Measurements from ENCODE around the gene LONRF3. TPM values are rescaled to one million over a fixed set of nuclear protein-coding genes. Genes with fewer than 3 reads are reported as not detected.
"Not testable (repeated sequence)": the region's sequence is repeated elsewhere in the genome, so short reads cannot be mapped to it uniquely, and the experiment has no call there.

Gene LONRF3
- total RNA-seq, 1 donor from 2014 or later = 12.4 TPM

DNA sequence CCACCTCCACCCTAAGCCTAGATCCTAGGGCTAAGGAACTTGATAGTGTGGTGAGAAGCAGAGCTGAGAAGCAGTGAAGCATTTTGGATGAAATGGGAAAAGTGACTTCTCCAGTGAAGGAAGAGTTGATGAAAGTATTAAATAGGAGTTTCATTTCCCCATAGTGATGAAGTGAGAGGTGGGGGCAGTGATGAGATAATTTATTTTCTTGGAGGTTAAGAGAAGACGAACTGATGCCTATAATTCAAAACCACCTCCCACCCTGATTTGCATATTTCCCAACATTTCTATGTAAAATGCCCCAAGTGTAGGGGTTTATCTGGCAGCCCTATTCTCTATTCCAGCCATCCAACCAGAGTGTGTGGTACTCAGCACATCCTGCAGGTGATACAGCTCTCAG, 6.3 kb downstream of the LONRF3 start:
- H3K36me3 Mint-ChIP-seq (ENCODE audit: low read depth, unreplicated experiment) = peaks cover 23% of the 10 kb centered on the region
- TF ChIP-seq, protein P1, sequence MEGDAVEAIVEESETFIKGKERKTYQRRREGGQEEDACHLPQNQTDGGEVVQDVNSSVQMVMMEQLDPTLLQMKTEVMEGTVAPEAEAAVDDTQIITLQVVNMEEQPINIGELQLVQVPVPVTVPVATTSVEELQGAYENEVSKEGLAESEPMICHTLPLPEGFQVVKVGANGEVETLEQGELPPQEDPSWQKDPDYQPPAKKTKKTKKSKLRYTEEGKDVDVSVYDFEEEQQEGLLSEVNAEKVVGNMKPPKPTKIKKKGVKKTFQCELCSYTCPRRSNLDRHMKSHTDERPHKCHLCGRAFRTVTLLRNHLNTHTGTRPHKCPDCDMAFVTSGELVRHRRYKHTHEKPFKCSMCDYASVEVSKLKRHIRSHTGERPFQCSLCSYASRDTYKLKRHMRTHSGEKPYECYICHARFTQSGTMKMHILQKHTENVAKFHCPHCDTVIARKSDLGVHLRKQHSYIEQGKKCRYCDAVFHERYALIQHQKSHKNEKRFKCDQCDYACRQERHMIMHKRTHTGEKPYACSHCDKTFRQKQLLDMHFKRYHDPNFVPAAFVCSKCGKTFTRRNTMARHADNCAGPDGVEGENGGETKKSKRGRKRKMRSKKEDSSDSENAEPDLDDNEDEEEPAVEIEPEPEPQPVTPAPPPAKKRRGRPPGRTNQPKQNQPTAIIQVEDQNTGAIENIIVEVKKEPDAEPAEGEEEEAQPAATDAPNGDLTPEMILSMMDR (IDR thresholded peaks at IDR 0.05; ENCODE audit: unreplicated experiment) = no peak
- peaks cover 1% of the 10 kb centered on the region for H3K4me1 Mint-ChIP-seq (ENCODE audit: unreplicated experiment)
- peaks cover 2% of the 10 kb centered on the region for H3K27me3 Mint-ChIP-seq (ENCODE audit: unreplicated experiment)
- no peak overlapping the region for H3K27ac Mint-ChIP-seq (ENCODE audit: unreplicated experiment)
- no peaks in the 10 kb centered on the region for H3K9me3 Mint-ChIP-seq (ENCODE audit: unreplicated experiment)
- no peak for DNase-seq (ENCODE audit: low spot score)
- H3K4me3 Mint-ChIP-seq (ENCODE audit: unreplicated experiment) = no peak overlapping the region

DNA sequence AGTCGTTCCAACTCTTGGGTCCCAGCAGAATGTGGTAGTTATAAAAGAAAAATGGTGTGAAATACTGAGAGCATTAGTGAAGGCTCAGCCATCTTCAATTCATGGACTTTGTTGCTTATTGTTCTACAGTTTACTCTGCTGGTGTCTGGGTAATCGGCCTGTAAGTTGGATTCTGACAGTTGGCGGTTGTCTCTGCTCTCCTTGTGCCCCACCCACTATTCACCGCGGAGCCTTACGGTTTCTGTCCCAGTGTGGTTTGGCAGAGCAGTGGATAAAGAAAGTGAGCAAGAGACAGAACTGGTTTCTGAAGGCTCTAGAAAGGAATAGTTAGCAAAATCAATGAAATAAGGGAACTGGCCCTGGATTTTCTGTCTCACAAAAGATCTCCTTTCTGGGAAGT, 9.1 kb downstream of the LONRF3 start:
- TF ChIP-seq, protein P1 (IDR thresholded peaks at IDR 0.05; ENCODE audit: unreplicated experiment) = no peak
- Mint-ChIP-seq H3K27me3 (ENCODE audit: unreplicated experiment) (no peaks in the 10 kb centered on the region), H3K27ac (ENCODE audit: unreplicated experiment) (no peak overlapping the region), H3K36me3 (ENCODE audit: low read depth, unreplicated experiment) (peaks cover 25% of the 10 kb centered on the region), H3K4me3 (ENCODE audit: unreplicated experiment) (no peak overlapping the region), H3K4me1 (ENCODE audit: unreplicated experiment) (no peaks in the 10 kb centered on the region), H3K9me3 (ENCODE audit: unreplicated experiment) (no peaks in the 10 kb centered on the region)
- no peak for DNase-seq (ENCODE audit: low spot score)

DNA sequence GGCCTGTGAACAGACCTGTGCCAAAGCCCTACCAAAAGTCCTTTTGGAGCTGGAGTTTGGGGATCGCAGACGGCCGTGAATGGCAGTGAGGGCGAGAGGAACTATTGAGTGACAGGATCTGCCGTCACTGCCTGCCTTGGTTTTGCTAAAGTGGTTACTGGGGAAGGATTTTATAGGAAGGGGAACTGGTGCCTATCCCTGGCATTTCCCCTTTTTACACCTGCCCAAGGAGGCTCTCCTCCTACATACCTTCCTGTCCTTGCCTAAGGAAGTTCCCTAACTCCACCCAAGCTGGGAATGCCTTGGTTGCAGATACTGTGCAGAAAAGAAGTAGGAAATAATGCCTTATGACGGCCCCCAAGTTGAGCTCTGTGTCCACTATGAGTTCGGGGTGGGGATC, 14.5 kb downstream of the LONRF3 start:
- peaks cover 45% of the 10 kb centered on the region for H3K36me3 Mint-ChIP-seq (ENCODE audit: low read depth, unreplicated experiment)
- H3K4me3 Mint-ChIP-seq (ENCODE audit: unreplicated experiment) = no peak overlapping the region

DNA sequence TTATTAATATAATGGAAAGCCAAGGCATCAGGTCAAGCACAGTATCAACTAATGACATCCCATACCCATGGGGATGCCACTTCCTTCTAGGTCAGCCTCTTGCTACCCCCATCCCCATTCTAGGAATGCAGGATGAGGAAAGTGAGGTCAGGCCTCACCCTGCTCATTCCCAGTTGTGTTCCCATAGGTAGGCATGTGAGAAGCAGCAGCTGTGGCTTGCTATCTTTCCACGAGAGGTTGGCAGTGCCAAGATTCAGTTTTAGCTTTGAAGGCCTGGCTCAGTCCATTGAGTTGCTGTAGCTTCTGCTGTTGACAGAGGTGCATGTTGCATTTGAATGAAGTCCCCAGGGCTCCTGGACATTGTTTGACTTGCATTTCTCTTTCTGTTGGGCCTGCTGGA, 15.5 kb downstream of the LONRF3 start:
- no peak for DNase-seq (ENCODE audit: low spot score)
- no peak overlapping the region for H3K27ac Mint-ChIP-seq (ENCODE audit: unreplicated experiment)
- peaks cover 40% of the 10 kb centered on the region for H3K36me3 Mint-ChIP-seq (ENCODE audit: low read depth, unreplicated experiment)
- H3K4me1 Mint-ChIP-seq (ENCODE audit: unreplicated experiment) = peaks cover 6% of the 10 kb centered on the region
- TF ChIP-seq, protein P1 (IDR thresholded peaks at IDR 0.05; ENCODE audit: unreplicated experiment) = no peak
- H3K27me3 Mint-ChIP-seq (ENCODE audit: unreplicated experiment) = no peaks in the 10 kb centered on the region
- no peak overlapping the region for H3K4me3 Mint-ChIP-seq (ENCODE audit: unreplicated experiment)
- H3K9me3 Mint-ChIP-seq (ENCODE audit: unreplicated experiment) = no peaks in the 10 kb centered on the region

More for the DNA sequence above, 14.5 kb downstream of the LONRF3 start:
- H3K4me1 Mint-ChIP-seq (ENCODE audit: unreplicated experiment) = peaks cover 6% of the 10 kb centered on the region
- H3K9me3 Mint-ChIP-seq (ENCODE audit: unreplicated experiment) = no peaks in the 10 kb centered on the region
- no peaks in the 10 kb centered on the region for H3K27me3 Mint-ChIP-seq (ENCODE audit: unreplicated experiment)
- no peak for DNase-seq (ENCODE audit: low spot score)
- H3K27ac Mint-ChIP-seq (ENCODE audit: unreplicated experiment) = no peak overlapping the region
- TF ChIP-seq, protein P1 (IDR thresholded peaks at IDR 0.05; ENCODE audit: unreplicated experiment) = no peak

DNA sequence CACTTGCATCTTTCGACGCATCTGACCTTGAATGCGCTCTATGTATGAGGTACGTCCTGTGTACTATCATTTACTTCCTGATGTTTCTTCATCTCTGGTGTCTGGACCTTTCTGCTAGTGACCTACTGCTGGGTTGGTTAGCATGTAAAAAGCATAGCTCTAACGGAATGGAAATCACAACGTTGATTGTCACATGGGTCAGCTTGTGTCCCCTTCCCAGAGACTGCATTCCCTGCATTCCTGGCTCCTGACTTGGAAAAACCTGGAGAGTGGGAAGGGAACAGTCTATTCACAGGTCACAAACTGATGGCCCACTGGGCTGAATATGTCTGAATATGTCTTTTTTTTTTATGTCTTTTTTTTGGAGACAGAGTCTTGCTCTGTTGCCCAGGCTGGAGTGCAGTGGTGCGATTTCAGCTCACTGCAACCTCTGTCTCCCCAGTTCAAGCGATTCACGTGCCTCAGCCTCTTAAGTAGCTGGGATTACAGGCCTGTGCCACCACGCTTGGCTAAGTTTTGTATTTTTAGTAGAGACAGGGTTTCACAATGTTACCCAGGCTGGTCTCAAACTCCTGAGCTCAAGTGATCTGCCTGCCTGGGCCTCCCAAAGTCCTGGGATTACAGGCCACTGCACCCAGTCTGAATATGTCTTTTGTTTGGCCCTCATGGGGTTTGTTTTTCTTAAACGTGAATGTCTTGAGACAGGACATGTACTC, 16.3 kb downstream of the LONRF3 start:
- H3K4me3 Mint-ChIP-seq (ENCODE audit: unreplicated experiment) = peak overlapping the region; percentile 47
- H3K27ac Mint-ChIP-seq (ENCODE audit: unreplicated experiment) = no peak overlapping the region
- peaks cover 48% of the 10 kb centered on the region for H3K36me3 Mint-ChIP-seq (ENCODE audit: low read depth, unreplicated experiment)
- TF ChIP-seq, protein P1 (IDR thresholded peaks at IDR 0.05; ENCODE audit: unreplicated experiment) = no peak
- DNase-seq (ENCODE audit: low spot score) = no peak
- H3K27me3 Mint-ChIP-seq (ENCODE audit: unreplicated experiment) = no peaks in the 10 kb centered on the region
- H3K4me1 Mint-ChIP-seq (ENCODE audit: unreplicated experiment) = peaks cover 6% of the 10 kb centered on the region
- H3K9me3 Mint-ChIP-seq (ENCODE audit: unreplicated experiment) = no peaks in the 10 kb centered on the region

DNA sequence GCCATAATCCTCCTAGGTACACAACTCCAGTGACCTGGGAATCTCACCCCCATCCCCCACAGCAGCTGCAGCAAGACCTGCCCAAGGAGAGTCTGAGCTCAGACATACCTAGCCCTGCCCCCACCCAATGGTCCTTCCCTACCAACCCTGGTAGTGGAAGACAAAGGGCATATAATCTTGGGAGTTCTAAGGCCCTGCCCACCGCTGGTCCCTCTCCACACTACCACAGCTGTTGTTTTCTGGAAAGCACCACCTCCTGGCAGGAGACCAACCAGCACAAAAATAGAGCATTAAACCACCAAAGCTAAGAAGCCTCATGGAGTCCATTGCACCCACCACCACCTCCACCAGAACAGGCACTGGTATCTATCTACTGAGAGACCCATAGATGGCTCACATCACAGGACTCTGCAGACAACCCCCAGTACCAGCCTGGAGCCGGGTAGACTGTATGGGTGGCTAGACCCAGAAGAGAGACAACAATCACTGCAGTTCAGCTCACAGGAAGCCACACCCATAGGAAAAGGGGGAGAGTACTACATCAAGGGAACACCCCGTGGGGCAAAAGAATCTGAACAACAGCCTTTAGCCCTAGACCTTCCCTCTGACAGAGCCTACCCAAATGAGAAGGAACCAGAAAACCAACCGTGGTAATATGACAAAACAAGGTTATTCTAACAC, 18.2 kb downstream of the LONRF3 start:
- not testable (repeated sequence) for H3K9me3 Mint-ChIP-seq (ENCODE audit: unreplicated experiment); DNase-seq (ENCODE audit: low spot score); H3K27ac Mint-ChIP-seq (ENCODE audit: unreplicated experiment); H3K4me3 Mint-ChIP-seq (ENCODE audit: unreplicated experiment); H3K27me3 Mint-ChIP-seq (ENCODE audit: unreplicated experiment); H3K4me1 Mint-ChIP-seq (ENCODE audit: unreplicated experiment)
- H3K36me3 Mint-ChIP-seq (ENCODE audit: low read depth, unreplicated experiment) = peaks cover 57% of the 10 kb centered on the region
